ENCODE results near the gene KRTAP3-3.

KRTAP3-3 gene

DNA sequence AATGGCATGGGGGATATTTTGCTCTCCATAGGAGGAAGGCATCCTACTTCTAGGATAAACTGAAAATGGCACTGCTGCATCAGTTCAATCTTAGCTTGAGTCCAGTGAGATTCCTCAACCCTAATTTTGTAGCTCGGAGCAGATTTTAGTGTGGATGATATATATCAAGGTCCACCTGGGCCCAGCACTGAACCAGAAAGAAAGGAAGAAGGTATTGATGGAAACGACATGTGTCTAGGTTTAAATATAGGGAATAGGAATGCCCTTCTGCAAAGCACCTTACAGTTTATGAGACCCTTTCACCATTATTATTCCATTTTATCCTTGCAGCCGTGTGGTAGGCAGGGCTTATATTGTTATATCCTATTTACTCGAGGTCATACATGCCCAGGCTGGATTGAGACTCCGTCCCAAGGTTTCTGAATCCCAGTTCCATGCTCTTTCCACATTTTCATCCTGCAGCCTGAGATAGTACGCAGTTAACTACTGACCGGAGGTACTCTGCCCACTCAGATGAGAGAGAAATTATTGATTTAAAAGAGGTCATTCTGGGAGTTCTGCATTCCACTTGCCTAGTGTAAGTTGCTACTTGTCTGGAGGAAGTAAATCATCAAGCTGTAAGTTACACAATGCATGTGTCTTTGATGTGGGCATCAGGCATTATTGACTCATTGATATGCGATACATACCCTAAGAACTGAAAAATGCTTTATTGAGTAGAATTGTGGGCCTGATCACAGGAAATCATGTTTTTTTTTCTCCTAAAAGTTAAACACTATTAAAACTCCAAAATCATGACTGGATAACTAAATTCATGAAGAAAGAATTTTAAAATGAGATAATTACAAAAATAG, 37.3 kb downstream of the KRTAP3-3 start:
- DNase-seq, result no peak

GRCh38 chr17:40953881-40954280, 40.1 kb downstream of the KRTAP3-3 start:
- no peak for DNase-seq

GRCh38 chr17:40952661-40953060, 41.3 kb downstream of the KRTAP3-3 start:
- DNase-seq, result no peak

DNA sequence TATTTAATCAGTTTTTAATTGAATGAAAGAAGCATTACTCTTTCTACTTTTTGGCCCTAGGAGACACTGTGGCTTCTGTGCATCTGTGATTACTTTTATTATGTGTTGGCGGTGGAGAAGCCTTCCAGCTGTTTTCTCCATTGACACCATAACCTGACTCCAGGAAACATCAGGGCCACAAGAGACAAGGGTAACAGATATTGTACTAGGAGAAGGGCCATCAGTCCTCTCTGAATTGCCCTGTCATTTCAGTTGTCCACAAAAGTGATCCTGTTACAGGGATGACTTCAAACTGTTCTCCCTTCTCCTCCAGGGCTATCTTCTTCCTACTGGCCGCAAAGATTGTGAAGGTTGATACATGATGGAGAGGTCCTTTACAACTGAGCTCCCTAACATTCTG, 41.8 kb downstream of the KRTAP3-3 start:
- DNase-seq, result no peak

GRCh38 chr17:40951011-40951622, 42.8 kb downstream of the KRTAP3-3 start:
- DNase-seq, result no peak

DNA sequence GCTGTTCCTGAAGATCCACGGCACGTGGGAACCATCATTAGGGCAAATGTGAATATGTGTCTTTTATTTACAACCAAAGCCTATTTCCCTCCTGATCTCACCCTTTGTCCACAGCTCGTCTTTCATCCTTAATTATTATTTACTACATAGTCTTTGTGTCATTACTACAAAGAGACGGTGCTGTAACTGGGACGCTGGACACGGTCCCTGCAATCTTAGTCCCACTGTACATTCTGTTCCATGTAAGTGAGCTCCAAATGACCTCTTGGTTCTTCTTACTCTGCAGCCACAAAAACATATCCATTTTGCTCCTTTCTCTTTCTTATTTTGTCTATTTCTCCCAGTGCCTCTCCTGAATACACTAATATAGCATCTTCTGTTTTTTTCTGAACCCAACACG, 43.8 kb downstream of the KRTAP3-3 start:
- no peak for DNase-seq

DNA sequence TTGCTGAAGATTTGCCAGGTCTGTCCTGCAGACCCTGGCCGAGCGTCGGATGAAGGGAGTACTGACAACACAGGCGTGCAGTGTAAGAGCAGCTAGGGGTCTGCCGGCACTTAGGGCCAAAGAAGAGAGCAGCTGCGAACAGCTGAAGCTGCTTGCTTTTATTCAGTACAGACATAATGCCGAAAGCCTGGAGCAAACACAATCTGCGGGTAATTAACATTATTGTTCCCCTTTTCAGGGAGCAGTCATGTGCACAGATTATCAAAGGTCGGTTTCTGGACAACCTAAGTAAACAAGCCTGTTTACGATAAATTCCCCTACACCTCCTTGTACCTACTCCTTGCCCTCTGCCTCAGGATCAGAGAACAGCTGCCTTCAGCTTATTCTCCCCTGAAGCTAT, 44.5 kb downstream of the KRTAP3-3 start:
- DNase-seq, result no peak

DNA sequence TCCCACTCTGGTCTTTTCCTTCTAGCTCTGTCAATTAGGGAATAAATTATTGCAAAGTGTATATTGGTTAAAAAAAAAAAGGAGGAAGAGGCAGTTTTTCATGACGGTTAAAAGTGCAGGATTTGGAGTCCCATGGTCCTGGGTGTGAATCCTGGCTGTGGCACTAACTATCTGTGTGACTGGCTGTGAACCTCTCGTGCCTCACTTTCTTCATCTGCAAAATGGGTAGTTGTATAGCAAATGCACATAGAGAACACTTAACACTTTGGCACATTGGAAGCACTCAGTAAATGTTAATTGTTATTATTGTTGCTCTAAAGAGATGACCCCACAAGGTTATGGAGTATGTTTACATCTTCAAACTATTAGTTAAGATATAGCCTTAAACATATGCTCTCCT, 46.0 kb downstream of the KRTAP3-3 start:
- DNase-seq, result no peak

DNA sequence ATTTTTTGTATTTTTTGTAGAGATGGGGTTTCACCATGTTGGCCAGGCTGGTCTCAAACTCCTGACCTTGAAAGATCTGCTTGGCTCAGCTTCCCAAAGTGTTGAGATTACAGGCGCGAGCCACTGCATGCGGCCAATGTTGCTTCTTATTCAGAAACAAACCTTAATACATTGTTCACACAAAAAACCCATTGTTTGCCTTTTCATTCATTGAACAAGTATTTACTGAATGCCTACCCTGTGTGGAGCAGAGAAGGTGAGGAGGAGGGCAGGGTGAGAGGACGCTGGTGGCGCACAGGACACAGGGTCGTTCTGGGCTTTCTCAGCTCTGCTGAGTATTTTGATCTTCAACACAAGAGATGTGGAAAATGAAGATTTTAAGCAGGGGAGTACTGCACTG, 48.5 kb downstream of the KRTAP3-3 start:
- no peak for DNase-seq

DNA sequence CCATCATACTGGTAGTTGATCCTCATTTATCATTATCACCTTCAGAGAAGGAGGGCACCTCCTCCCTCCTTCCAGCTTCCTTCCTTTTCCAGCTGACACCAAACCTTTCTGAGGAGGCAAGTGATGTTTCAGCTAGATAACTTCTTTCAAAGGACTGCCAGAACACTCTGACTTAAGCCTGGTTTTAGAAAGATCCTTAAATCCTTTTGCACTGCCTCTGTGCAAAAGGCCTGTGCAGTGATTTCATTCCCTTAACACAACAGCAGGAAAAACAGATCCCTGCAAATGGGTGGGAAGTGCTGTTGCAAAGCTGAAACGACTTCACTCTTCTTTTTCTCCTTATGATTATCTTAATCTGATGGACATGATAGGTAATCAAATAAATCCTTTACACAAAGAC, 49.4 kb downstream of the KRTAP3-3 start:
- no peak for DNase-seq

All from NCI-H526 treated with DMSO at 0.1 percent for 48 hours (cell line).